PFSK-1 (cell line): ENCODE results near the gene GNAS.

Source experiments
- FOXP2 ChIP-seq: optimal IDR thresholded peaks from 2 replicates; pipeline ENCODE3; 2011; ENCODE audit warnings: borderline replicate concordance, control low read depth, inconsistent platforms; ENCODE audit not compliant: insufficient read depth; ENCODE audit errors: extremely low read length, extremely low read depth
- POLR2AphosphoS5 ChIP-seq: IDR thresholded peaks from 2 replicates; pipeline ENCODE4 v1.6.1; 2012; ENCODE audit warnings: low read depth, mild to moderate bottlenecking, control low read depth, low read length, moderate library complexity
- SIN3A ChIP-seq: IDR thresholded peaks from 2 replicates; pipeline ENCODE4 v1.6.1; 2012; ENCODE audit warnings: mild to moderate bottlenecking, low read length, moderate library complexity, borderline replicate concordance; ENCODE audit not compliant: insufficient read depth
- TAF1 ChIP-seq: IDR thresholded peaks from 2 replicates; pipeline ENCODE4 v1.6.1; 2012; ENCODE audit warnings: low read length, control low read depth, borderline replicate concordance; ENCODE audit not compliant: insufficient read depth
- TF ChIP-seq, protein P1 (sequence below), 2 experiments: IDR thresholded peaks; 2 replicates each; pipeline versions ENCODE4 v1.6.1 to v1.8.0; 2011 to 2012; ENCODE audit warnings: low read depth in 2 of 2, low read length in 2 of 2, control low read depth in 1 of 2, inconsistent platforms in 1 of 2, mild to moderate bottlenecking in 1 of 2, moderate library complexity in 1 of 2; ENCODE audit not compliant: insufficient read depth in 1 of 2

Gene GNAS

GRCh38 chr20:58863044-58863790 lies 10.7 kb downstream of the GNAS start:
- TF ChIP-seq SIN3A (no peak), POLR2AphosphoS5 (no peak), FOXP2 (no peak), TAF1 (no peak)
- TF ChIP-seq, protein P1, sequence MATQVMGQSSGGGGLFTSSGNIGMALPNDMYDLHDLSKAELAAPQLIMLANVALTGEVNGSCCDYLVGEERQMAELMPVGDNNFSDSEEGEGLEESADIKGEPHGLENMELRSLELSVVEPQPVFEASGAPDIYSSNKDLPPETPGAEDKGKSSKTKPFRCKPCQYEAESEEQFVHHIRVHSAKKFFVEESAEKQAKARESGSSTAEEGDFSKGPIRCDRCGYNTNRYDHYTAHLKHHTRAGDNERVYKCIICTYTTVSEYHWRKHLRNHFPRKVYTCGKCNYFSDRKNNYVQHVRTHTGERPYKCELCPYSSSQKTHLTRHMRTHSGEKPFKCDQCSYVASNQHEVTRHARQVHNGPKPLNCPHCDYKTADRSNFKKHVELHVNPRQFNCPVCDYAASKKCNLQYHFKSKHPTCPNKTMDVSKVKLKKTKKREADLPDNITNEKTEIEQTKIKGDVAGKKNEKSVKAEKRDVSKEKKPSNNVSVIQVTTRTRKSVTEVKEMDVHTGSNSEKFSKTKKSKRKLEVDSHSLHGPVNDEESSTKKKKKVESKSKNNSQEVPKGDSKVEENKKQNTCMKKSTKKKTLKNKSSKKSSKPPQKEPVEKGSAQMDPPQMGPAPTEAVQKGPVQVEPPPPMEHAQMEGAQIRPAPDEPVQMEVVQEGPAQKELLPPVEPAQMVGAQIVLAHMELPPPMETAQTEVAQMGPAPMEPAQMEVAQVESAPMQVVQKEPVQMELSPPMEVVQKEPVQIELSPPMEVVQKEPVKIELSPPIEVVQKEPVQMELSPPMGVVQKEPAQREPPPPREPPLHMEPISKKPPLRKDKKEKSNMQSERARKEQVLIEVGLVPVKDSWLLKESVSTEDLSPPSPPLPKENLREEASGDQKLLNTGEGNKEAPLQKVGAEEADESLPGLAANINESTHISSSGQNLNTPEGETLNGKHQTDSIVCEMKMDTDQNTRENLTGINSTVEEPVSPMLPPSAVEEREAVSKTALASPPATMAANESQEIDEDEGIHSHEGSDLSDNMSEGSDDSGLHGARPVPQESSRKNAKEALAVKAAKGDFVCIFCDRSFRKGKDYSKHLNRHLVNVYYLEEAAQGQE (IDR thresholded peaks at IDR 0.05; ENCODE audit: insufficient read depth in 1 of 2, low read depth in 2 of 2, low read length in 2 of 2): no peak

DNA sequence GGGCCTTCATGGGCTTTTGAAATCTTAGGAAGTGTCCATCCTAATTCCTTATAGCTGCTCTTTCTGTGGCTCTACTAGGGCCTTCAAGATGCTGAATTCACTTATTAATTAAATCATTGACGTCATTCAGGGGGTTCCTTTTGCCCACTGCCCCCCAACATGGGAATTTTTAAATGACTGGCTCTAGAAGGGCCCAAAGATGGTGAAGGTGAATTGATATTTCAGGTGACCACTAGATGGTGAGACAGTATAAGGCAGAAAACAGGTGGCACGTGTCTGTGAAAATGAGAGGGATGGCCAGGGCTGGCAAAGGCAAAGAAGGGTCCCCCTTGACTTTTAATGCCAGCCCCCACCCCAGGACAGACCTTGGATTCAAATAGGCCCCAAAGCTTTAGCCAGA lies 11.8 kb downstream of the GNAS start:
- TF ChIP-seq FOXP2 (no peak), POLR2AphosphoS5 (no peak), SIN3A (no peak), TAF1 (no peak)
- TF ChIP-seq, protein P1 (IDR thresholded peaks at IDR 0.05; ENCODE audit: insufficient read depth in 1 of 2, low read depth in 2 of 2, low read length in 2 of 2): no peak

DNA sequence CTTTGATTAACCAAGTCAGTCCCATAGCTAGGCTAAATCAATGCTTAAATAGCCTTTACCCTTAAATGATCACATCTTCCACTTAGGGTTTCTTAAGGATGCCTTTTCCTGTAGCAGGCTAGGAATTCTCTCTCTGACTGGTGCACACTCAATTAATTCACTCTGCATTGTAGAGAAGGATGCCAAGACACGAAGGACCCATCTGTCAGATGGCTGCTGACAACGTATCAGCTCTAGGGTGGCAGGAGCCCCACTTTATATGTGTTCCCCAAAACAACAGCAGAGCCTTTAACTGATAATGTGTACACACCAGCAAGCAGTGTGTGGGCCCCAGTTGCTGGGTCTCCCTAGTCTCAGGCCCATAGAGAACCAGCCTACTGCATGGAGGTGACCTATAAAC lies 13.3 kb downstream of the GNAS start:
- no peak for TF ChIP-seq SIN3A
- TF ChIP-seq, protein P1 (IDR thresholded peaks at IDR 0.05; ENCODE audit: insufficient read depth in 1 of 2, low read depth in 2 of 2, low read length in 2 of 2): no peak
- TF ChIP-seq TAF1: no peak
- TF ChIP-seq POLR2AphosphoS5: no peak
- no peak for TF ChIP-seq FOXP2

GRCh38 chr20:58867211-58867610 lies 14.7 kb downstream of the GNAS start:
- TF ChIP-seq TAF1: no peak
- TF ChIP-seq, protein P1 (IDR thresholded peaks at IDR 0.05; ENCODE audit: insufficient read depth in 1 of 2, low read depth in 2 of 2, low read length in 2 of 2): no peak
- no peak for TF ChIP-seq SIN3A
- TF ChIP-seq POLR2AphosphoS5: no peak
- TF ChIP-seq FOXP2: no peak

DNA sequence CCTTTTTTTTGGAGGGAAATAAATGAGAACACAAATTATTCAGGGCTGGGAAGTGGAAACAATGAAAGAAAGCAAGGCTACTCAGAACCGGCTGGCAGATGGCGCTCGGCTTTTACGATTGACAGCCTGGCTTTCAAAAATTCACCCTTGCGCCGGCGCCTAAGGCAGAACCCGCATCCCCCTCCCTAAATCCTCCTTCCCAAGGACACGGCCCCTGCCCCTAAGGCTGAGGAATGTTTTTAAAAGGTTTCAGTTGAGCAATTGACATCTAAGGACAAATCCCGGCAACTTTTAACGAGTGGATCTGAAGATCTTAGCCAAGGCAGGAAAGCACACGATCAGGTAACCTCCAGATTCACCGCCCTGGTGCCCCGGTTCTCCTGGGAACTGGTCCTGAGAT lies 16.3 kb downstream of the GNAS start:
- TF ChIP-seq, protein P1 (IDR thresholded peaks at IDR 0.05; ENCODE audit: insufficient read depth in 1 of 2, low read depth in 2 of 2, low read length in 2 of 2): no peak
- TF ChIP-seq SIN3A (no peak), POLR2AphosphoS5 (no peak), TAF1 (no peak), FOXP2 (no peak)
